Sigmoid colon (tissue), 4 donors: ENCODE data around the gene VOPP1.

Source experiments
- EP300 ChIP-seq, 4 donors: sonication (generic); formaldehyde crosslinking; IDR thresholded peaks; one replicate each; pipeline ENCODE4 v1.6.1; 2017; ENCODE audit warnings: antibody characterized with exemption in 4 of 4
- POLR2A ChIP-seq, 2 donors: fragments of 450-650 bp; IDR thresholded peaks; one replicate each; pipeline ENCODE4 v1.6.1; 2016; ENCODE audit warnings: antibody characterized with exemption in 2 of 2, mild to moderate bottlenecking in 2 of 2, moderate library complexity in 2 of 2
- POLR2AphosphoS5 ChIP-seq, 4 donors: sonication (generic); formaldehyde crosslinking; IDR thresholded peaks; one replicate each; pipeline ENCODE4 v1.6.1; 2017; ENCODE audit warnings: antibody characterized with exemption in 4 of 4
- TF ChIP-seq, protein P1 (sequence below), 4 experiments: fragments of 450-650 bp in 3 of 4; fragments of 200-600 bp in 1 of 4; IDR thresholded peaks; one replicate each; pipeline ENCODE4 v1.5.1; 2016 to 2019; ENCODE audit warnings: antibody characterized with exemption in 4 of 4, mild to moderate bottlenecking in 3 of 4, moderate library complexity in 2 of 4

DNA sequence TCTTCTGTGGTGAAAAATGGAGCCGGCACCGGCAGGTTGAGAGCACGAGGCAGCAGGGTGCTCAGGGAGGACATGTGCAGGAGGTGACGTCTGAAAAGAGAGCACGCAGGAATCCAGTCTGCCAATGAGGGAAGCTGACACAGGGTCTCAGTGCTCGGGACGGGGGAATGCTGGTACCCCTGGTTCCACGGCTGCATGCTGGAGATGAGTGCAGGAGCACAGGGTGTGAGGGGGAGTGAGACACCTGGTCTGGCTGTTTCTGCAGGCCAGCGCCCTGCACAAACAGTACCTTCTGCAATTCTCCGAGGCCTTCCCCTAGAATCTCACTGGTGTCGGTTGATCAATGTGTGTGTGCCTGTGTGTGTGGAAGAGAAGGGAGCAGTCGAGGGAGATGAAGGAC is 72.7 kb downstream of the VOPP1 start:
- TF ChIP-seq, protein P1, sequence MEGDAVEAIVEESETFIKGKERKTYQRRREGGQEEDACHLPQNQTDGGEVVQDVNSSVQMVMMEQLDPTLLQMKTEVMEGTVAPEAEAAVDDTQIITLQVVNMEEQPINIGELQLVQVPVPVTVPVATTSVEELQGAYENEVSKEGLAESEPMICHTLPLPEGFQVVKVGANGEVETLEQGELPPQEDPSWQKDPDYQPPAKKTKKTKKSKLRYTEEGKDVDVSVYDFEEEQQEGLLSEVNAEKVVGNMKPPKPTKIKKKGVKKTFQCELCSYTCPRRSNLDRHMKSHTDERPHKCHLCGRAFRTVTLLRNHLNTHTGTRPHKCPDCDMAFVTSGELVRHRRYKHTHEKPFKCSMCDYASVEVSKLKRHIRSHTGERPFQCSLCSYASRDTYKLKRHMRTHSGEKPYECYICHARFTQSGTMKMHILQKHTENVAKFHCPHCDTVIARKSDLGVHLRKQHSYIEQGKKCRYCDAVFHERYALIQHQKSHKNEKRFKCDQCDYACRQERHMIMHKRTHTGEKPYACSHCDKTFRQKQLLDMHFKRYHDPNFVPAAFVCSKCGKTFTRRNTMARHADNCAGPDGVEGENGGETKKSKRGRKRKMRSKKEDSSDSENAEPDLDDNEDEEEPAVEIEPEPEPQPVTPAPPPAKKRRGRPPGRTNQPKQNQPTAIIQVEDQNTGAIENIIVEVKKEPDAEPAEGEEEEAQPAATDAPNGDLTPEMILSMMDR (IDR thresholded peaks at IDR 0.05), result no peak
- TF ChIP-seq POLR2A (IDR thresholded peaks at IDR 0.05) (no peak), POLR2AphosphoS5 (IDR thresholded peaks at IDR 0.05) (no peak), EP300 (IDR thresholded peaks at IDR 0.05) (no peak)
